NCI-H82 (cell line): ENCODE results near the gene MEF2D.

Source experiments
- DNase-seq: peaks from one replicate; lab custom pipeline; 2025; lab: John Stamatoyannopoulos, UW

MEF2D gene

GRCh38 chr1:156470473-156470872 is 30.1 kb downstream of the MEF2D start:
- no peak for DNase-seq

- DNase-seq = no peak
These were observed 31.8 kb downstream of the MEF2D start for GRCh38 chr1:156468693-156469345.

GRCh38 chr1:156467906-156468305 is 32.7 kb downstream of the MEF2D start:
- no peak for DNase-seq

DNA sequence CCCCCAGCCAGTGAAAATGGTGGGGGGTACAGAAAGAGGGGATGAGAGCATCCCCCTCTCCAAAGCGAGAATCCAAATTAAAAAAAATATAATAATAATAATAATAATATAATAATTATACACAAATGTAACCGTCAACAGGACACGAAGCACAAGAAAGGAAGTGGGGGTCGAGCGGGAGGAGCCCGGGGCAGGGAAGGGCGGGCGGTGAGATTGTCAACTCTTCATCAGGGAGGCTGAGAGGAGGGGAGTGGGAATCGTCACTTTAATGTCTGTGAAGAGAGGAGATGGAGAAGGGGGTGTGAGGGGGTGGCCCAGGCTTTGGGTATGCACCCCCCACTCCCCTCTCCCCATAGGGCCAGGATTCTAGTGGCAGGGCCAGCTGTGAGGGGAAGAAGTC is 33.2 kb downstream of the MEF2D start:
- DNase-seq = no peak

GRCh38 chr1:156465747-156466365 is 34.7 kb downstream of the MEF2D start:
- peak; percentile 43 for DNase-seq

- no peak for DNase-seq
These were observed 35.6 kb downstream of the MEF2D start for GRCh38 chr1:156464825-156465452.

- no peak for DNase-seq
These were observed 36.2 kb downstream of the MEF2D start for GRCh38 chr1:156464335-156464734.

DNA sequence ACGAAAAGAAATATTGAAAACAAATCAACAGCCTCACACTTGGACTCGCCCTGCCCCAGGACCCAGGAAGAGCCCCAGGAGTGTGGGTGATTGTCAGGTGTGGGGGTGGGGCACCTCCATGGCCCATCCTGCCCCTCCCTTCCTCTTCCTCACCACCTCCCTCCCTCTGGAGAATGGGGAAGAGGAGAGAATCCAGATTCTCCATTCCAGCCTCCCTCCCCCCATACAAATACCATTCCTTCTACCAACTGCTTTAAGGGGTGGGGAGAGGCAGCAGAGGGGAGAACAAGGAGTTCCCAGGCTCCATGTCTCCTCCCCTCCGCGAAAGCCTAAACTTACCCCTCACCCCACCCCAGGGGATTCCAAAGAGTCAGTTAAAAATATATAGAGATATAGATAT is 36.7 kb downstream of the MEF2D start:
- DNase-seq = no peak

- no peak for DNase-seq
These were observed 37.4 kb downstream of the MEF2D start for GRCh38 chr1:156462954-156463795.

DNA sequence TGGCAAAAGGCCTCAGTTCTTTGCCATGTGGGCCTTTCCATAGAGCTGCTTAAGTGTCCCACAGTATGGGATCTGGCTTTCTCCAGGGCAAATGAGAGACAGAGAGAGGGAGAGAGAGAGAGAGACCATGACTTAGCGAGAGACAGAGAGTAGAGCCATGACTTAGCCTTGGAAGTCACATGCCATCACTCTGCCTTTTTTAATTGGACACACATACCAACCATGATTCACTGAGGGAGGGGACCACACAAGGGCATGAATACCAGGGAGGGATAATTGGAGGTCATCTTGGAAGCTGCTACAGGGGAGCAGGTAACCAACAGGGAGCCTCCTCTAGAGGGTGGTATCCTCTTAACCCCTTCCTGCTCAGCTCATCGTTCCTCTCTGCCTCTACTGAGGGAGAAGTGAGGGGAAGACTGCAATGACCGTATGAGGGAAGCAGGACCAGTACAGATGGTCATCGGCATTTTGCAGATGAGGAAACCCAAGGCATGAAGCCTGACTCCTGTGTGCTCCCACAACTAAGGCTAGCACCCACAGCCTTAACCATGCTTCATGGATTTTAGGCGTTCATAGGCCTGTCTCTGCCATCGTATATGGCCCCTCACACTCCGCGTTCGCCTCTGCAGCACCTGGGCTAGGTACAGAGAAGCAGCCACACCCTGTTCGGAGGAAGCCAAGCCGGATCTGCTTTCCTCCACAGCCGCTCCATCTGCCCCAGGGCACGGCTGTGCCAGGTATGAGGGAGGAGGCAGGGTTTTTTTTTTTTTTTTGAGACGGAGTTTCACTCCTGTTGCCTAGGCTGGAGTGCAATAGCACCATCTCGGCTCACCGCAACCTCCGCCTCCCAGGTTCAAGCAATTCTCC is 38.6 kb downstream of the MEF2D start:
- DNase-seq = no peak

DNA sequence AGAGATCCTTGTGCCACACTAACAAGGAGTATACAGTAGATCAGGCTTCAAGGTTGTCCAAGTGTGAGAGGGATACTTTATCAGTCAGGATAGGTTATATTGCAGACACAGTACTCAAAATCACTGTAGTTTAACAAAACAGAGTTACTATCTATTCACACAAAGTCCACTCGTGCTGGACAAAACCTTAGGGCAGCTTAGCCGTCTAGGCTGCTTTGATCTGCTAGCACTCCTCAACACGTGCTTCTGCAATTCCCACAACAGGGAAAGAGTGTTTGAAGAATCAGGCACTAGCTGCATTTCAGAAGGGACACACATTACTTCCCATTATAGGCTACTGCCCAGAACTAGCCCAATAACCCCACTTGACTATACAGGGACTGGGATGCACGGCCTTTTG is 39.5 kb downstream of the MEF2D start:
- no peak for DNase-seq

- no peak for DNase-seq
These were observed 40.0 kb downstream of the MEF2D start for GRCh38 chr1:156460525-156460924.

DNA sequence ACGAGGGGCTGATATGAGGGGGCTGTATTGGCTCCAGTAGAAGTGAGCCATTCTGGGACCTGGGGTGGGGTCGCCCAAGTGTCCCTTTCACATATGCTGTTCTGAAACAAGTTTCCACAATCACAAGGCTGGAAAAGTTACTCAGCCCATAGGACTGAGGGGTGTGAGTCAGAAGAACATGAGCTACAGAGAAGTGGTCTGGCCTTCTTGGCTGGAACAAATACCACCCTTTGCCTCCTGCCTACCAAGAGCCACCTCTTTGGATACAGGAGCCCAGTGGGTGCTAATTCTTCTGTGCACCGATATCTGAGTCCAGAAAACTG is 42.4 kb downstream of the MEF2D start:
- DNase-seq = no peak

DNA sequence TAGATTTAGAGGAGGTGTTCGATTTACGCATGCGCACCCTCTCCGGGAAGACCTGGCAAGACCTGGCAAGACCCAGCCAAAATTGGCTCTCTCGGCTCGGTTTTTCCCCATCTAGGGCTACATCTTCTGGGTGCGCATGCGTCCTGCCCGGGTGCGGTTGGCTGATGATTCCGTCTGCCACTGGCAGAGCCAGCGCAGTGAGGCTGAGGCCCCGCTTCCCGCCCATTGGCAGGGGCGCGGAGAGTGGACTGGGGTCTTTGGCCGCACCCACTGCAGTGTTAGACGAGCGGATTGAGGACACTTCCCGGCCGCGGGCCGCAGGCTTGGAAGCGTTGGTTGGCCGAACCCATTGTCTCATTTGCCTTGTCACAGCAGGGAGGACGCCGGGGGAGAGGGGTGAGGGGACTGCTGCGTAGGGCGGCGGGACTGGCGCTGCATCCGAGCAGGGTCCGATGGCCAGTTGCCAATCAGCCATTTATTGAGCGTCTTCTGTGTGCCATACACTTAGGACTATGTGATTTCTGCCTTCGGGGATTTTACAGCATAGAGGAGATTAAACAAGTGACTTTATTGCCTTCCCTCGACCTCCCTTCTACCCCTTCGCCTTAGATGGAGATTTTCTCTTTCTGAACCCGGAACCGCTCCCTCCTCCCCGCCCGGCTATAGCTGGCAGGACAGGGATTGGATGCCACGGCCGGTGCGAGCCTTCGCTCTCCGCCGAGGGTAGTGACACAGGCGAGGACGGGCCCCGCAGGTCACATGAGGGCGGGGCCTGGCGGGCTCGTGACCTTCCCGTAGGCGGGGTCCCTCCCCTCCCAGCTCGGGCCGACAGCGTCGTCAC is 43.7 kb downstream of the MEF2D start:
- peak; percentile 100 for DNase-seq

- DNase-seq = no peak
These were observed 45.2 kb downstream of the MEF2D start for GRCh38 chr1:156455362-156455761.

GRCh38 chr1:156452907-156453306 is 47.7 kb downstream of the MEF2D start:
- no peak for DNase-seq

DNA sequence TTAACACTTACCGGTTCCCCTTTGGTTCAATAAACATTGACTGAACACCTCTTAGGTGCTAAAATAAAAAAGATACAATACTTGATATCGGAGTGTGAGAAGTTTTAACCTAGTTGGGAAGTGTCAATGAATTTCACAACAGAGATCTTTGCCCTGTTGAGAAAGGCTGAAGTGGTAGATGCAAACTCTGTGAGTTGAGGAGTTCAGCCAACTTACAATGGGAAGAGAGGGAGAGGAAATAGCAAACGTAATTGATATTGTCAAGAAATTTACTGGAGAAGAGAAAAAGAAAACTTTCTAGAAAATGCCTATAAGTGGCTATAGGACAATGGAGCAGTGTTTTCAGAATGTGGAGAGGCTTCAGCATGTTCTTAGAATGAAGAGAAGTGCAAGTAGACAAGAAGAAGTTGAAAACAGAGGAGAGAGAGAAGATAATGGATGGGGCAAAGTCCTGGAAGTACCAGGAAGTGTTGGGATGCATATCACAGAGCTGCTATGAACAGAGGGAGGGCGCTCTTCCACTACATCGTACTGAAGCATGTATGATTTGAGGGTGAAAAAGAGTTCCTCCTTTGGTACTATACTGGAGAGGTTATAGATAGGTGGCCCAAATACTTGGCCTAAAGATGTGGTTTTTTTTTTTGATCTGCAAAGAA is 48.9 kb downstream of the MEF2D start:
- DNase-seq = no peak

DNA sequence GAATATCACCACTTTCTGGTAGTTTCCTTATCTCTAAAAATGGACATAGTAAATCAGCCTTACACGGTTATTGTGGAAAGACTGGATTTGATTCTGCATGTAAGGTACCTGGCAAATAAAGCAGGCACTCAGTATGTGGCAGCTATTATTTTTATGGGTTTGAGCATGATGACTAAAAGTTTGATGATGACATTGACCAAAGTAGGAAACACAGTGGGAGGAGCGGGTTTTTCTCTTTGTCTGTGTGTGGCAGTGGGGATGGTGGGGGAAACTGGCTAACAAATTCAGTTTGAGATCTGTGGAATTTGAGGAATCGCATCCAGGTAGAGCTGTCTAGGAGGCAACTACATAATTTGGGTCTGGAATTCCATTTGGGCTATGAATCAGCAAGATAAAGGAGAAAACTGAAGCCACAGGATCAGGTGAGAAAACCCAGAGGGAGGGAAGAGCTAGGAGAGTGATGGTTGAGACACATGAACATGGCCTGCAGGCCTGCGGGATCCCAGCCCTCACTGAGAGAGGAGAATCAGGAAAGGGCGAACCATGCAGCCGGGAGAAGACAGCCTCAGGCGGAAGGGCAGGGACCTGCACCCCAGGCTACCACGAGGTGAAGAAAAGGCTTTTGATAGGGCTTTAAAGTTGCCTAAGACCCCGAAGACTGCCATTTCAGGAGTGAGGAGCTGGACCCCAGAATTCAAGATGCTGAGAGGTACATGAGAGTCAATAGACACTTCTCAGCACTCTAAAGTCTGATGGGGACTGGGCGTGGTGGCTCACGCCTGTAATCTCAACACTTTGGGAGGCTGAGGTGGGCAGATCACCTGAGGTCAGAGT is 52.2 kb downstream of the MEF2D start:
- DNase-seq = no peak

- peak; percentile 95 for DNase-seq
These were observed 54.7 kb downstream of the MEF2D start for GRCh38 chr1:156445789-156446263.
